ENCODE results near the gene NEK2. TPM values are rescaled to one million over a fixed set of nuclear protein-coding genes. Genes with fewer than 3 reads are reported as not detected.

Gene NEK2
- total RNA-seq, 1 donor, result 17.7 TPM

DNA sequence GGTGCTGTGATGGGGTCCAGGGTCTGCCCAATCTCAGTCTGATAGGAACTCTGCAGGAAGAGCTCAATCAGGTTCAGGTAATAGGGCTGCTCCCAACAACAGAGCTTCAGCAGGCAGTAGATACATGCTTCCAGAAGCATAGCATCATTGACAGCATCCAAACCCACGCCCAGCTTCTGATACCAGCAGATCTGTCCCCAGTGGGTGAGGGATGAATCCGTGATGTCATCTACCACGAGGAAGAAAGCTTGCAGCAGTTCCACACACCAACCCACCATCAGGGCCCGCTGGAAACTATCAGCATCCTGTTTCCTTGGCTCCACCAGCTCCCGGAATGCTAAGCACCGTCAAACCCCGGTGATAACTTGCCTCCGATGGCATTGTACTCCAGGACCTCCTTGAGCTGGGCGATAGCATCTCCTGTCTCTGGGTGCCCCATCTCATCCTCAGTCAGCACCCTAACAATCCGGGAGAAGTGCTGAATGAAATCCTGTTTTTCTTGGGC, 14.7 kb downstream of the NEK2 start:
- DNase-seq (ENCODE audit: low read depth), result no peak
- TF ChIP-seq, protein P1, sequence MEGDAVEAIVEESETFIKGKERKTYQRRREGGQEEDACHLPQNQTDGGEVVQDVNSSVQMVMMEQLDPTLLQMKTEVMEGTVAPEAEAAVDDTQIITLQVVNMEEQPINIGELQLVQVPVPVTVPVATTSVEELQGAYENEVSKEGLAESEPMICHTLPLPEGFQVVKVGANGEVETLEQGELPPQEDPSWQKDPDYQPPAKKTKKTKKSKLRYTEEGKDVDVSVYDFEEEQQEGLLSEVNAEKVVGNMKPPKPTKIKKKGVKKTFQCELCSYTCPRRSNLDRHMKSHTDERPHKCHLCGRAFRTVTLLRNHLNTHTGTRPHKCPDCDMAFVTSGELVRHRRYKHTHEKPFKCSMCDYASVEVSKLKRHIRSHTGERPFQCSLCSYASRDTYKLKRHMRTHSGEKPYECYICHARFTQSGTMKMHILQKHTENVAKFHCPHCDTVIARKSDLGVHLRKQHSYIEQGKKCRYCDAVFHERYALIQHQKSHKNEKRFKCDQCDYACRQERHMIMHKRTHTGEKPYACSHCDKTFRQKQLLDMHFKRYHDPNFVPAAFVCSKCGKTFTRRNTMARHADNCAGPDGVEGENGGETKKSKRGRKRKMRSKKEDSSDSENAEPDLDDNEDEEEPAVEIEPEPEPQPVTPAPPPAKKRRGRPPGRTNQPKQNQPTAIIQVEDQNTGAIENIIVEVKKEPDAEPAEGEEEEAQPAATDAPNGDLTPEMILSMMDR (IDR thresholded peaks at IDR 0.05; ENCODE audit: insufficient read depth, low read depth, low read length), result no peak
- no peak overlapping the region for H3K4me3 ChIP-seq (ENCODE audit: low read depth, low read length)

GRCh38 chr1:211656728-211657127, 18.7 kb downstream of the NEK2 start:
- DNase-seq (ENCODE audit: low read depth), result no peak
- H3K4me3 ChIP-seq (ENCODE audit: low read depth, low read length), result no peak overlapping the region
- TF ChIP-seq, protein P1 (IDR thresholded peaks at IDR 0.05; ENCODE audit: insufficient read depth, low read depth, low read length), result no peak

DNA sequence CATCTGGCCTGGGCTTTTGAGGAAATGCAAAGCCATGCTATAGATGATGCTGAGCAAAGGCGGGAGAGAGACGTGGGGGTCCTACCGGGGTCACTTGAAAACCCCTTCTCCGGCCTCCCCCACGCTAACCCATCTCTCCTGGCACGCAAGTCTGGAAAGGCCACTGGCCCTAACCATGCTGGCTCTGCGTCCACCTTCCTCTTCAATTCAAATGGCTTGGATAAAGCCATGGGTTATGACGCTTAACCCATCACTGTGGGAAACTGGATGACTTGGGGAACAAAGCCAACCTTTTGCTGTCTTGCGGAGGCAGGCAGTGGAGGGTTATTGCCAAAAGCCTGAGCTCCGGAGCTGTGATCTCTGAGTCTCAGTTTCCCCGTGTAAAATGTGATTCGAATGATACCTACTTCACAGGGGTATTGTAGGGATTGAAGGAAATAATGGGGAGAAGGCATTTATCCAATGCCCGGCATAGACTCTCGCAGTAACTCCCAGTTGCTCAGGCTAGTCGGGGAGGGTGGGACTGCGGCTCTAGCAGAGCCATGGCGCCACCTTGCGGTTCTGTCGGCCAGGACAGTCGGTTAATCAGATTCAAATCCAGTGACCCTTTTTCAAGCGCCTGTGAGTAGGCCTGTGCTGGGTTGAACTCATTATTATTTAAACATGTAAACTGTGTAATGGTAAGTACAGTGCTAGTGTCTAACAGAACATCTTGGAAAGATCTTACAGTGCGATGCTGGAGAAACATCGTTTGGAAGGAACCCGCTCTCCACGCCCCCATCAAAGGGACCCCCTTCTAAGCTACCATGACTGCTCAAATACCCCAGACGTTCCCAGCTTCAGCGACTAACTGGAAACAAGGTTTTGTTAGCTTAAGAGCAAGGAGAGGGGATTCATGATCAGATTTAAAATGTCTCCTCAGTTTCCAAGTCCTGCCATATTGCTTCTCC, 20.3 kb downstream of the NEK2 start:
- TF ChIP-seq, protein P1 (IDR thresholded peaks at IDR 0.05; ENCODE audit: insufficient read depth, low read depth, low read length), result peak; percentile 94
- DNase-seq (ENCODE audit: low read depth), result peak; percentile 88
- no peak overlapping the region for H3K4me3 ChIP-seq (ENCODE audit: low read depth, low read length)

DNA sequence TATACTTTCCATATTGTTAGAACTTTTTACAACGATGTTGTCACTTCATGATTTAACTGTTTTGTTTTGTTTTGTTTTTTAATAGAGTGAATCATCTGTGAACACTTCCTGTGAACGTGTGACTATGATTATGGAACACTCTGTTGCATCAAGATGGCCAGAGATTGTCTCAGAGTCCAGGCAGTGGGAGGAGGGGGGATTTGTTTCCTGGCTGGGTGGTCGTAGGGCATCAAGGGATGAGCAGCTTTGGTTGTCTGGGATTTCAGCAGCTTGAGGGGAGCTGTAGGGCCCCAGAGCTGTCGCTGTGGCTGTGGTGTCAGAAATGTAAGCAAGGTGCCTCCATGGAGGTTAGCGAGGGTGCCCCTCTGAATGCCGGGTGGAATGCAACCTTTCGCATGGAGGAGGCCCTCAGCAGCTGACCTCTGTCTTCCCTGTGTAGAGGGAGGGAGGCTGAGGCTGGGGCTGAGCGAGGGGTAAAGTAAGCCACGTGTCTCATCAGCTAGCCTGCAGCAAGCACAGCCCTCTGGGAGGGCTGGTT, 21.4 kb downstream of the NEK2 start:
- no peak overlapping the region for H3K4me3 ChIP-seq (ENCODE audit: low read depth, low read length)
- peak; percentile 81 for DNase-seq (ENCODE audit: low read depth)
- TF ChIP-seq, protein P1 (IDR thresholded peaks at IDR 0.05; ENCODE audit: insufficient read depth, low read depth, low read length), result no peak

- TF ChIP-seq, protein P1 (IDR thresholded peaks at IDR 0.05; ENCODE audit: insufficient read depth, low read depth, low read length), result no peak
- DNase-seq (ENCODE audit: low read depth), result peak; percentile 63
- no peak overlapping the region for H3K4me3 ChIP-seq (ENCODE audit: low read depth, low read length)
These were observed 22.1 kb downstream of the NEK2 start for GRCh38 chr1:211653293-211653692.

DNA sequence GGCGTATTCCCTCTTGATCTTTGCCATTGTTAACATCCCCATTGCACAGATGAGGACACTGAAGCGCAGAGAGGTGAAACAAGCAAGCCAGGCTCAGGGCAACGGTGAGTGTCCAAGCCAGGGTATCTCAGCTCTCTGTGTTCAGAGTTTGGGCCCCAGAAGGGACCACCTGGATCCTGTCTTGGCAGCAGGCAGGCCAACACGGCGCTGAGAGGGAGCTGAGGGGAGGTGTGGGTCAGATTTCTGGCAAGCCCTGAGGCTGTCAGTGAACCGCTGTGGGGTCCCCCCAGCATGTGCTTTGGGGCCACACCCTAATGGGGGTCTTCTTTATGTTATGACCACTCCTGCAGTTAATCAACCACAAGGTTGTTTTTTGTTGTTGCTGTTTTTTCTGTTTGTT, 23.1 kb downstream of the NEK2 start:
- DNase-seq (ENCODE audit: low read depth), result no peak
- H3K4me3 ChIP-seq (ENCODE audit: low read depth, low read length), result no peak overlapping the region
- TF ChIP-seq, protein P1 (IDR thresholded peaks at IDR 0.05; ENCODE audit: insufficient read depth, low read depth, low read length), result no peak
